CMK (cell line): ENCODE data around the gene TMEM272.
"Not testable (repeated sequence)": the region's sequence is repeated elsewhere in the genome, so short reads cannot be mapped to it uniquely, and the experiment has no call there.

Experiments used
- DNase-seq: peaks from one replicate; pipeline ENCODE4 v3.0.0-alpha.2; 2010; ENCODE audit warnings: low read depth

The TMEM272 gene

GRCh38 chr13:51824712-51825111 is 20.3 kb downstream of the TMEM272 start:
- DNase-seq: not testable (repeated sequence)

- DNase-seq: no peak
Observed at GRCh38 chr13:51823863-51824262, 21.1 kb downstream of the TMEM272 start.

- DNase-seq: no peak
Observed at GRCh38 chr13:51823359-51823758, 21.6 kb downstream of the TMEM272 start.

- DNase-seq: no peak
Observed at GRCh38 chr13:51822106-51822815, 22.7 kb downstream of the TMEM272 start.

- DNase-seq: no peak
Observed at GRCh38 chr13:51821606-51822005, 23.4 kb downstream of the TMEM272 start.

- no peak for DNase-seq
Observed at GRCh38 chr13:51820016-51820597, 24.9 kb downstream of the TMEM272 start.

- DNase-seq: no peak
Observed at GRCh38 chr13:51819544-51819943, 25.4 kb downstream of the TMEM272 start.

- DNase-seq: no peak
Observed at GRCh38 chr13:51818781-51819511, 26.0 kb downstream of the TMEM272 start.

GRCh38 chr13:51818276-51818675 is 26.7 kb downstream of the TMEM272 start:
- no peak for DNase-seq

GRCh38 chr13:51817717-51818116 is 27.3 kb downstream of the TMEM272 start:
- no peak for DNase-seq

- DNase-seq: no peak
Observed at GRCh38 chr13:51816604-51817249, 28.2 kb downstream of the TMEM272 start.

- no peak for DNase-seq
Observed at GRCh38 chr13:51815848-51816247, 29.1 kb downstream of the TMEM272 start.

GRCh38 chr13:51814825-51815650 is 29.9 kb downstream of the TMEM272 start:
- DNase-seq: no peak

- DNase-seq: no peak
Observed at GRCh38 chr13:51814071-51814470, 30.9 kb downstream of the TMEM272 start.

GRCh38 chr13:51811920-51812451 is 33.0 kb downstream of the TMEM272 start:
- DNase-seq: no peak

GRCh38 chr13:51811046-51811445 is 33.9 kb downstream of the TMEM272 start:
- DNase-seq: no peak

- no peak for DNase-seq
Observed at GRCh38 chr13:51808811-51809210, 36.2 kb downstream of the TMEM272 start.

- DNase-seq: no peak
Observed at GRCh38 chr13:51807041-51807440, 37.9 kb downstream of the TMEM272 start.

- no peak for DNase-seq
Observed at GRCh38 chr13:51806566-51806965, 38.4 kb downstream of the TMEM272 start.

- DNase-seq: no peak
Observed at GRCh38 chr13:51805925-51806324, 39.1 kb downstream of the TMEM272 start.

GRCh38 chr13:51805313-51805712 is 39.7 kb downstream of the TMEM272 start:
- no peak for DNase-seq
